SJSA1 (cell line): ENCODE measurements around the gene FILIP1L. TPM values are rescaled to one million over a fixed set of nuclear protein-coding genes. Genes with fewer than 3 reads are reported as not detected.

ENCODE experiments used
- DNase-seq, 2 experiments: peaks; one replicate each; pipeline ENCODE4 v3.0.0-alpha.2; 2015 to 2020; ENCODE audit warnings: low spot score in 2 of 2, low read depth in 1 of 2
- H3K27ac ChIP-seq: fragments of 250-450 bp; sonication (Bioruptor Pico); 2 replicates; pipeline ENCODE4 v1.5.1; 2020; ENCODE audit warnings: mild to moderate bottlenecking, moderate library complexity
- H3K27me3 ChIP-seq: fragments of 250-450 bp; sonication (Bioruptor Pico); replicated peaks from 2 replicates; pipeline ENCODE4 v1.5.1; 2020; ENCODE audit warnings: mild to moderate bottlenecking, moderate library complexity
- H3K36me3 ChIP-seq: fragments of 250-450 bp; sonication (Bioruptor Pico); 2 replicates; pipeline ENCODE4 v1.5.1; 2020; ENCODE audit warnings: mild to moderate bottlenecking
- H3K4me1 ChIP-seq: fragments of 250-450 bp; sonication (Bioruptor Pico); replicated peaks from 2 replicates; pipeline ENCODE4 v1.6.1; 2021; ENCODE audit warnings: mild to moderate bottlenecking
- H3K4me3 ChIP-seq: fragments of 250-450 bp; sonication (Bioruptor Pico); 2 replicates; pipeline ENCODE4 v1.5.1; 2020; ENCODE audit warnings: mild to moderate bottlenecking
- H3K9me3 ChIP-seq: fragments of 250-450 bp; sonication (Bioruptor Pico); replicated peaks from 2 replicates; pipeline ENCODE4 v1.5.1; 2020; ENCODE audit warnings: mild to moderate bottlenecking
- total RNA-seq: library from RNA; depleted of rRNA; stranded (reverse); fragments of >200 nt; shearing (Covaris generic); gene quantifications from 2 replicates; pipeline ENCODE4 v1.2.3, GENCODE V29; 2014

The FILIP1L gene
- total RNA-seq, 1 experiment from 2014 or later: 27.0 TPM

DNA sequence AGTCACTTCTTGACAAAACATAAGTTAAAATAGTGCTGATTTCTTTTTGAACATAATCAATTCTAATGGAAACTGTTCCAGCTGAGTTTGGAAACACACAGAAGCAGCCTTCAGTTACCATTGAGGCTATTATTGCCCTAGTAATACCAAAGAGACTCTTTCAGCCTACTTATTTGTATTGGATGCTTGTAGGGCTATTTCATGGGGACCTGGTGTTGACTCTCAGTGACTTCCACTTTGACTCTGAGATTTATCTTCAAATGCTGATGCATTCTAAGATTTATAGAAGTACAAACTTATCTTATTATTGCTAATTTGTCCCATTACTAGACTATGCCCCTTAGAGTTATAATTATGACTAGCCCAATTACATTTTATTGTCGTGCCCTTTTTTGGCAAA is 229.2 kb downstream of the FILIP1L start:
- no peaks in the 10 kb centered on the region for H3K27me3 ChIP-seq
- H3K9me3 ChIP-seq: no peaks in the 10 kb centered on the region
- H3K4me3 ChIP-seq: no peak overlapping the region
- H3K36me3 ChIP-seq: no peaks in the 10 kb centered on the region
- H3K4me1 ChIP-seq: no peaks in the 10 kb centered on the region
- no peak for DNase-seq
- no peak overlapping the region for H3K27ac ChIP-seq

DNA sequence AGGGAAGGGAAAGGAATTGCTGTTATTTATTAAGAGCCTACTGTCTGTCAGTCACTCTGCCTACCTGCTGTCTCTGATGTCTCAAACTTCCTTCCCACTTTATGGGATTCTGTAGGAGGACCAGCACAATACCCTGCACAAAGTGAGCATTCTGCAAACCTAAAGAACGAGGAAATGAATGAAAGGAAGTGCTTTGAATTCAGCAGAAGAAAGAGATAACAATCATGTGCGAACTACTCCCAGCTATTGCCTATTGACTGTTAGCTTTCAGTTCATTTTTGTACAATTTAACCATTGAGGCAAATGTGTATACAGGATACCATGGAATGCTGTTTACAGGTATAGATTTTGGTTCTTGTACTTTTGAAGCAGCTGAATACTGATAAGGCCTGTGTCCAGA is 229.8 kb downstream of the FILIP1L start:
- no peak overlapping the region for H3K4me3 ChIP-seq
- H3K4me1 ChIP-seq: no peaks in the 10 kb centered on the region
- no peaks in the 10 kb centered on the region for H3K9me3 ChIP-seq

DNA sequence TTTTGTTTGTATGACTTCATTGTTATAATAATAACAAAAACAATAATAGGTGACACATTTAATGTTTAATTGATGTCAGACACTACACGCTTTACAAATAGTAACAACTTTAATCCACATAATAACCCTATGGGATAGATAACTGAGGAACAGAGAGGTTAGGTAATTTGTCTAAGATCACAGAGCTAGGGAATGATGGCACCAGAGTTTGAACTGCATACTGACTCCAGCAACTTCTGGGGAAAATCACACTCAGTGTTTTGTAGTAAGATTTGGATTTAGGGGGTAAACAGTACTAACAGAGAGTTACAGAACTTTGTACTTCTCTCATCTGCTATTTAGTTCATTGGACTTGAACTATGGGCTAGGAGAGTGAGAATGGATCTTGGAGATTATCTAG is 230.6 kb downstream of the FILIP1L start:
- Histone ChIP-seq H3K4me1 (no peaks in the 10 kb centered on the region), H3K9me3 (no peaks in the 10 kb centered on the region), H3K27me3 (no peaks in the 10 kb centered on the region), H3K36me3 (no peaks in the 10 kb centered on the region), H3K27ac (no peak overlapping the region), H3K4me3 (no peak overlapping the region)
- DNase-seq: no peak

More for the DNA sequence above, 229.8 kb downstream of the FILIP1L start:
- no peak overlapping the region for H3K27ac ChIP-seq
- H3K27me3 ChIP-seq: no peaks in the 10 kb centered on the region
- no peaks in the 10 kb centered on the region for H3K36me3 ChIP-seq
- DNase-seq: no peak

DNA sequence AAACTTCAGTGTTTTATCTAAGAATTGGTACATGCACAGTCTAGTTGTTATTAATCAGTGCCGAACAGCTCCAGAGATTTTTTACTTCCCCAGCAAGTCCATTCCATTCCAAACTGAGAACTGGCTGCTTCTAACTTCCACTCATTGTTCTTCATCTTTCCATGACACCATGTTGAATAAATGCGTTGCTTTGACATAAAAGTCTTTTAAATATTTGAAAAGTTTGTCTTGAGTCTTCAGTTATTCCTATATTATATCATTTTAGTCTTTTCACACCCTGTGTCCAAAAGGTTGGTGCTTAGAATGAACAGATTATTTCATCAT is 231.2 kb downstream of the FILIP1L start:
- Histone ChIP-seq H3K9me3 (no peaks in the 10 kb centered on the region), H3K36me3 (no peaks in the 10 kb centered on the region)

DNA sequence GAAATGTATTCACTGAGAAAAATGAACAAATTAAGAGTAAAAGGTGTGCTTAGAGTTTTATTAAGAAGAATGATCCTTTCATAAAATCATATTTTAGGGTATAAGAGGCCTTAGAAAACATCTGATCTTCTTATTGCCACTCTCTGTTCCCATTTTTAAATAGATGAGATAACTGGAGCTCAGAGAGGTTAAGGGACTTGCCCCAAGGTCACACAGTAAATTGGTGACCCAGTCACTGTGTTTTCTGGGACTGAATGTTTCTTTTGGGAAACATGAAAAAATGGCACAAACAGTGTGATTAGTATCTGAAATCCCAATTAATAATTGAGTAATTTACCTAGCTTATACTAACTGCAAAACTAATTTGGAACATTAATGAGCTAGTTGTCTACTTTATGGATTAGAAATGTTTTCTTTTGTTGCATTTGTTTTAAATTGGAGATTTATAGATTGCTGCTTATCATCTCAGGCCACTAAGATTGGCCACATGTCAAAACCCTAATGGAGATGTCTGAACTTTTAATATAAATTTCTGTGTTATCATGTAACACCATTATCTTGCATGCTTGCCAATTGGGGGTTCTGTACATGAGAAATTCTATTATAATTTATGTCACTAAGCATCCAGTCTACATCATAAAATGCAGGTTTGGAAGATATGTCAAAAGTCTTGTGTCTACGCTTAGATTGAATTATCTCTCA is 231.7 kb downstream of the FILIP1L start:
- peaks cover 7% of the 10 kb centered on the region for H3K4me1 ChIP-seq
- no peaks in the 10 kb centered on the region for H3K27me3 ChIP-seq
- DNase-seq: no peak
- no peak overlapping the region for H3K4me3 ChIP-seq
- H3K27ac ChIP-seq: no peak overlapping the region
- no peaks in the 10 kb centered on the region for H3K9me3 ChIP-seq
- no peaks in the 10 kb centered on the region for H3K36me3 ChIP-seq

More for the DNA sequence above, 231.2 kb downstream of the FILIP1L start:
- H3K27ac ChIP-seq: no peak overlapping the region
- DNase-seq: no peak
- peaks cover 2% of the 10 kb centered on the region for H3K4me1 ChIP-seq
- H3K27me3 ChIP-seq: no peaks in the 10 kb centered on the region
- no peak overlapping the region for H3K4me3 ChIP-seq

DNA sequence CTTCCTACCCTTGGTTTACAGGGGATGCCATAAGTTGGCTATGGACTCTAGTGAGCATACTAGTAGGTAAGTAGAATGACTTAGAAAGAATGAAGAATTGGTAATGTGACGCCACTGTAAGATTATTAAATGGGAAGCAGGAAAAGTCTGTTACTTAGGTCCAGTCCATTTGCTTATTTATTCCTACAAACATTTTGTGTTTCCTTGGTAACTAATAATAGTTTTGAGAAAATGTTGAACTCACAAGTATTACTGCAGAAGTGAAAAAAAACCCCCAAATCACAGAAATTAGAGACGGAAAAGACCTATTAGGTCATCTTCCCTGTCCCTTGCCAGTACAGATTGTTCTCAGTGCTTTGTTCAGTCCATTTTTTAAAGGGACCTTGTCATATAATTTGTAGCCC is 233.2 kb downstream of the FILIP1L start:
- no peaks in the 10 kb centered on the region for H3K27me3 ChIP-seq
- no peak overlapping the region for H3K4me3 ChIP-seq
- 0 out of 2 replicates have a peak, but pooled peaks cover under 1% of the 10 kb centered on the region for H3K36me3 ChIP-seq
- H3K9me3 ChIP-seq: no peaks in the 10 kb centered on the region
- peaks cover 18% of the 10 kb centered on the region for H3K4me1 ChIP-seq
- DNase-seq: no peak
- H3K27ac ChIP-seq: no peak overlapping the region

DNA sequence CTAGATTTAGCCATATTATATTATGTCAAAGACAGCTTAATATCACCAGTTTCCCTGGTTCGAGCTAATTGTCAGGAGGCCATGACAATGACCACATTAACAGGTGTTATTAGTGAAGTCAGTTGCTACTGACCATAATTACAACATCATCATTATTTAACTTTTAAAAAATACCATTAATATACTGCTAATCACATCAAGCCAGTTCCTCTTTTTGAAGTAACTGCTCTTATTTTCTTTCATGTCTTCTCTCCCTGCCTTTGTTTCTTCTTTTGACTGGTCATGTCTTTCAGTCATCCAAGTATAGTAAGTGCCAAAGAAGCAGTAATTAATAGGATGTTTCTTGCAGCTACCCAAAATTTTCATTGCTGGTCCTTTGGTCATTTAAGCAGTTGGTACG is 235.0 kb downstream of the FILIP1L start:
- H3K27me3 ChIP-seq: no peaks in the 10 kb centered on the region
- no peak overlapping the region for H3K27ac ChIP-seq
- H3K4me3 ChIP-seq: no peak overlapping the region
- peaks cover 5% of the 10 kb centered on the region; the same call in 1 of the 2 replicates for H3K36me3 ChIP-seq
- no peaks in the 10 kb centered on the region for H3K9me3 ChIP-seq
- no peak for DNase-seq
- H3K4me1 ChIP-seq: peaks cover 18% of the 10 kb centered on the region

DNA sequence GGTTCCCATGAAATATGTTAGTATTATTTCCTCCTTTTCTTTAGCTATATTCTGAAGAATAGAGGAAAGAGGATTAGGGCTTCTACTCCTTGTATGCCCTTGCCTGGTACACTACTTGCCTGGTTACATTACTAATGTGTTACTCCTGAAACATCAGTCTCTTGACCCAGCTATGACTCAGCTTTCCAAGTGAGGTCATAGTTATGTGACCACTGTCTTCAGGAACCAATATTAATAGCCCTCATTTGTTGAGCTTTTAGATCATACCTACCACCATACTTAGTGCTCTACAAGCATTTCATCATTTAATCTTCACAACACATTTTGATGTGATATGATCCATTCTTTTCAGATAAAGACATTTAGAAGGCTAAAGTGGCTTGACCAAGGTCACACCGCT is 236.3 kb downstream of the FILIP1L start:
- no peaks in the 10 kb centered on the region for H3K9me3 ChIP-seq
- H3K4me3 ChIP-seq: no peak overlapping the region
- H3K27ac ChIP-seq: peak overlapping the region; percentile 98
- H3K4me1 ChIP-seq: peaks cover 26% of the 10 kb centered on the region
- peak; percentile 54 for DNase-seq
- H3K36me3 ChIP-seq: peaks cover 16% of the 10 kb centered on the region
- no peaks in the 10 kb centered on the region for H3K27me3 ChIP-seq

DNA sequence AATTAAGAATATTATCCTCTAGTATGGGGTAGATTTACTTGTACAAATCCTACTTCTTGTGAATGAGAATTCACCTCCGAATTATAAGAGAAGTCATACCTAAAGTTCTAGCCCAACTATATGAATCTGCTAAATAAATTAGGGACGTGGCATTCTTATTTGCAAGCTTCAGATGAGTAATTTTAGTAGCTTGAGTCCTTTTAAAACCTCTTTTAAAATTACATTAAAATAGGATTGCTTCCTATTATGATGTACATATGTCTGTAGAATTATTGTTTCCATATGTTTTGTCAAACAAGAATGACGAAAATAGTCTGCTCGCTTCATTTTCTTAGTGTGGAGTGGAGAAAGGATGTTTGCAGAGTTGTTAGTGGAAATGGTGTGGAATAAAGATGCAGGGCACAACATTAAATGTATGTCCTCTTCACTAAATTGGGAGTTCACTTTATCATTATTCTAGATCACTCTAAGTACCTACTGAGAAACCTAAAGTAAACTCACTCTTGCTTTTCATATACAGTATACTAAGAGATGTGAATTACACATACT is 237.2 kb downstream of the FILIP1L start:
- peak in 1 of 2 experiments; percentile 29 for DNase-seq
- H3K27ac ChIP-seq: peak overlapping the region; percentile 98
- H3K27me3 ChIP-seq: no peaks in the 10 kb centered on the region
- H3K36me3 ChIP-seq: peaks cover 25% of the 10 kb centered on the region
- H3K4me1 ChIP-seq: peaks cover 35% of the 10 kb centered on the region
- no peaks in the 10 kb centered on the region for H3K9me3 ChIP-seq
- no peak overlapping the region for H3K4me3 ChIP-seq

DNA sequence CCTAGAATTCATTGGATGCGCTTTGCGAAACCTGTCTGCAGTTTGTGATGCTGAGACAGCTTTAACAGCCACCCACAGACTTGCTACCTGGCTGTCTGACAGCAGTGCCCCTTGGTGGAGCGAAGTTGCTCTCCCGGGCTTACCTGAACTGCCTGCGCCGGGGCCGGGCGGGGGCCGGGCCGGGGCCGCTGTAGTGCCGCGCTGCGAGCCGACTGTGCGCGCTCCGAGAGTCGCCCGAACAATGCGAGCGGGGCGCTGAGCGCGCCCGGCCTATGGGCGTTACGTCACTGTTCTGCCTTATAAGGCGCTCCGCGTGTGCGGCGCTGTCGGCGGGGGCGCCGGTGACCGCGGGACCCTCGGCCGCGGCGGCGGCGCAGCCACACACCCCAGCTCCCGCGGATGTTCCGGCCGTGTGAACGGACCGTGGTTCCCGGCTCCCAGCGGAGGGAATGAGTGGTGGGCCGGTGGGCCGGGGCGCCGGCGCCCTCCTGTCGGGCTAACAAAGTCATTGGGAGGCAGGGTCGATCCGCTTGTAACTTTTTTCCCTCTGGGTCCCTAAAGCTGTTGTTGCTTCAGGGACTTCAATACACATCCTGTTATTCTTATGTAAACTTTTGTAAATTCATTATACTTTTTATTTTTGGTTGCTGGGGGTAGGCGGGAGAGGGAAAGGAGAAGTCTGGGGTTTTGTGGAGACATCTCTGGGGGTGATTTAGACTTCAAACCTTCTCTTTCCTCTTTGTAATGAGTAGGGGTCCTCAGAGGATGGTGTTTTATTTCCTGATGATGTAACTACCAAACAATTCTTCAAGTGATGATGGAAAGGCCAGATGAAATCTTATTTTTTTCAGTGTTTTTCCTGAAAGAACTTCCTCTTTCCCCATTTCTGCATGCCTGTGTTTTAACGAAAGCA is 238.1 kb downstream of the FILIP1L start:
- DNase-seq: peak; percentile 78 to 87

DNA sequence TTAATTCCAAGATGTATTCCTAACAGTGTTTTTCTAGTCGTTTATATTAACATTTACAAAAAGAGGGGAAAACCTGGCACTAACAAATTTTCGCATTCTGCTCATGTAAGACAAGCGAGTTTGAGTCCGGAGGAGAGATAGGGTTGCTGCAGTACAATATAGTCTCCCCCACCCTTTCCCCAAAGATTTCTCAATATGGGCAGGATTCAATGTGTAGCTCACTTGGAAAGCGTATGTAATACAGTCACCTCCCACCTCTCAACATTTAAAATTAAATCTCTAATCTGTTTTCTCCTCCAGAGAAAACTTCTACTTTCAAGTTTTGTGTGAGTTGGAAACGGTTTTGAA is 238.7 kb downstream of the FILIP1L start:
- Histone ChIP-seq H3K27ac (peak overlapping the region; percentile 98), H3K9me3 (no peaks in the 10 kb centered on the region), H3K36me3 (peaks cover 40% of the 10 kb centered on the region), H3K27me3 (no peaks in the 10 kb centered on the region), H3K4me1 (peaks cover 46% of the 10 kb centered on the region), H3K4me3 (peak overlapping the region; percentile 61)
- DNase-seq: peak in 1 of 2 experiments; percentile 68

More for the DNA sequence above, 238.1 kb downstream of the FILIP1L start:
- peak overlapping the region; percentile 98 for H3K27ac ChIP-seq
- peak overlapping the region; percentile 61 for H3K4me3 ChIP-seq
- H3K9me3 ChIP-seq: no peaks in the 10 kb centered on the region
- H3K4me1 ChIP-seq: peaks cover 40% of the 10 kb centered on the region
- H3K27me3 ChIP-seq: no peaks in the 10 kb centered on the region
- H3K36me3 ChIP-seq: peaks cover 34% of the 10 kb centered on the region

DNA sequence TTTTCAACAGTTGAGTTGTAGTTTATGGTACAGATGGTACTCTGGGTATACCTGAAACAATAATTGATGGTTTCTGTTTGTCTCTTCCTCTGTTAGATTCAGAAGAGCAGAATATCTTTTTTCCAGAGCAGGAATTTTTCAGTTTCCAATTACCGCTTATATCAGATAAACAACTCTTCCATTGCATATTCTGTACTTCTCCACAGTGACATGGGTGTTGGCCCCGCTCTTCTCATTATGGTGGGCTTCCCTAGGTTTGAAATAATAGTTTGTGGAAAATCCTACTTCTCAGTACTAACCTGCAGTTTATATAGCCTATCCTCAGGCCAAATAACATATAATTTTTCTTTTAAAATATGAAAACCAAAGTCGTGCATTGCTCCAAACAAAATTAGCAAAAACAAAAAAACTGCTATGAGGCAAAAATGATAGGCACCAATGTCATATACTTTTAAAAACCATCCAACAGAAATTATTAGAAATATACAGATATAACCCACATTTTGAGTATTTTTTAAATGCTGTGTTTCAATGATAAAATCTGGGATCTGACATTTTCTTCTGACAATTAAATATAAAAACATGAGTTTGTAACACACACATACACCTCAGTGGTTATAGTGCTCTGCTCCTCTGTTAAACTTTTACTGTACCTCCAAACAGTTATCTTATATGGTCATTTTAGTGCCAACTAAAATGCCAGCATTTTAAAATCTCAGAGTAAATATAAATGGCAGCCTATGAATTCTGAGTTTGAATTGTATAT is 239.9 kb downstream of the FILIP1L start:
- DNase-seq: no peak
- peak overlapping the region; percentile 61 for H3K4me3 ChIP-seq
- peaks cover 51% of the 10 kb centered on the region for H3K36me3 ChIP-seq
- peaks cover 57% of the 10 kb centered on the region for H3K4me1 ChIP-seq
- H3K9me3 ChIP-seq: no peaks in the 10 kb centered on the region
- peak overlapping the region; percentile 98 for H3K27ac ChIP-seq
- no peaks in the 10 kb centered on the region for H3K27me3 ChIP-seq

DNA sequence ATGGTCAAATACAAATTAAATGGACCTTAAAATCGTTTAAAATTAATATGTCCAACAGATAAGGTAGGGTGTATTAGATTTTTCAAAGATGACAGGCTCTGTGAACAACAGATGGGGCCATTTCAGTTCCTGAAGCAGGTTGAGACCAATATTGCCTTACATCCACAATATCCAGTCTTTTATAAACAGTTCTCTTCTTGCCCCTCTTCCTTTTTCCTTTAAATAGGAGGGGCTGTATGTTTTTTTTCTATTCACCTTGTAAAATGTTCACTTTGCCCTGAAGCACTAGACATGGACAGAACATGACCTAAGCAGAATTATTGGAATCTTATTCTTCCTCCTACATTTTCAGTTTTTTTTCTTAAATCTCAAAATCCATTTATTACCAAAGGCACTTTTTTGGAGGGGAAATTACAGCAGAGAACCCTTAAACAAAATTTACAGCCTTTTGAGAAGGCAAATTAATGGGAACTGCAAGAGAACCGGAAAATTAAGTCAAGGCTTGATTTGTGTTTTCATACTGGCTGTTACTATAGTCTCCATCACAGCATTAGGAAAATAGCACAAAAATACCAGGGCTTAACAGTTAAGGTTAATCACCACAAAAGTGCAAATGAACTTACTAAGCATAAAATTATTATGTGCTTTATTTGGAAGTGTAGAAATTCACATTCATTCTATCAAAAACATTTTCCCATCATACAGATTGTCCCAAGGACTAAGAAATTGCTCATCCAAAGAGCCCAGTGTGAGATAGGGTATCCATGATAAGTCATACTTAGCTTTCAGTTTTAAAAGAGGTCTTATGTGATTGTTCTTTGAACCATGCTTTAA is 240.8 kb downstream of the FILIP1L start:
- no peaks in the 10 kb centered on the region for H3K27me3 ChIP-seq
- no peak for DNase-seq
- peak overlapping the region; percentile 61 for H3K4me3 ChIP-seq
- H3K4me1 ChIP-seq: peaks cover 58% of the 10 kb centered on the region
- H3K36me3 ChIP-seq: peaks cover 61% of the 10 kb centered on the region
- no peaks in the 10 kb centered on the region for H3K9me3 ChIP-seq
- H3K27ac ChIP-seq: 0 out of 2 replicates have a peak overlapping the region, but pooled peaks have one; percentile 7
